ENCODE data around the gene CEP162. TPM values are rescaled to one million over a fixed set of nuclear protein-coding genes. Genes with fewer than 3 reads are reported as not detected.
A peak's percentile ranks its signal among the peaks of the same experiment; 100 is the strongest.

Gene CEP162
- total and polyA plus RNA-seq, 10 of the 15 experiments (the other 5 are each of a cell fraction or from before 2014, with no cell fraction given) = 2.7 to 7.9 (median 4.5) TPM

- no peak for DNase-seq (ENCODE audit: low read depth, low spot score)
- Histone ChIP-seq H3K36me3 (ENCODE audit: control insufficient read depth in 2 of 2, insufficient read depth in 2 of 2, low read length in 1 of 2) (peaks cover 0 to 3% of the 10 kb centered on the region in 2 experiments; a peak in 1 of 4 replicates), H3K9me3 (replicated peaks; ENCODE audit: control insufficient read depth, insufficient read depth, low read length) (no peaks in the 10 kb centered on the region), H3K4me3 (no peak overlapping the region), H3K79me2 (ENCODE audit: control insufficient read depth, insufficient read depth, low read length) (no peaks in the 10 kb centered on the region), H3K27me3 (replicated peaks in 1 of 2; ENCODE audit: control insufficient read depth in 2 of 2, insufficient read depth in 2 of 2, low read length in 1 of 2) (no peaks in the 10 kb centered on the region), H3K4me1 (ENCODE audit: control insufficient read depth, insufficient read depth, low read length) (no peaks in the 10 kb centered on the region), H2AFZ (ENCODE audit: control insufficient read depth, low read depth, low read length) (no peak overlapping the region), H3K9ac (ENCODE audit: control insufficient read depth, insufficient read depth, low read length) (no peak overlapping the region), H3K4me2 (ENCODE audit: control insufficient read depth, insufficient read depth) (no peak overlapping the region), H4K20me1 (ENCODE audit: control insufficient read depth, insufficient read depth) (no peaks in the 10 kb centered on the region), H3K27ac (ENCODE audit: control insufficient read depth, insufficient read depth) (no peak overlapping the region)
- ChIA-PET RAD21 (ENCODE audit: unreplicated experiment) (no interaction called here), SMC1A (ENCODE audit: uncharacterized antibody, unreplicated experiment) (interaction anchor here (0.9 kb wide), 1 partner anchor 311 kb away, joined by 3 read pairs; no protein-coding TSS in a partner anchor), POLR2A (no interaction called here), CTCF (interaction anchor here (0.7 kb wide), 1 partner anchor 534 kb away, joined by 3 read pairs; no protein-coding TSS in a partner anchor)
- 0 out of 2 replicates have a peak, but pooled peaks have one; percentile 11 for TF ChIP-seq RAD21 (IDR thresholded peaks at IDR 0.05; ENCODE audit: insufficient read depth, low read depth, low read length)
- no peak for TF ChIP-seq EED (IDR thresholded peaks at IDR 0.05; ENCODE audit: low read depth)
- BruUV-seq (replicated peaks) = no TSS peak
- 97% methylated on average over 2 of the region's 2 CpGs for WGBS (ENCODE audit: insufficient coverage, insufficient replicate concordance, low lambda C conversion rate, missing lambda C conversion rate)
- in situ Hi-C loops (cut with MboI) = no loop called here
- FAIRE-seq = no peak
- ATAC-seq = no peak
- intact Hi-C loops (cut with micrococcal nuclease; ENCODE audit: unreplicated experiment) = no loop called here
Measured at GRCh38 chr6:84197708-84198107, 29.7 kb downstream of the CEP162 start.

- BruUV-seq (replicated peaks) = no TSS peak
- no peak for ATAC-seq
- in situ Hi-C loops (cut with MboI) = no loop called here
- H3K79me2 ChIP-seq (ENCODE audit: control insufficient read depth, insufficient read depth, low read length) = no peaks in the 10 kb centered on the region
- peaks cover 0 to 3% of the 10 kb centered on the region in 2 experiments; a peak in 1 of 4 replicates for H3K36me3 ChIP-seq (ENCODE audit: control insufficient read depth in 2 of 2, insufficient read depth in 2 of 2, low read length in 1 of 2)
- H3K27me3 ChIP-seq (replicated peaks in 1 of 2; ENCODE audit: control insufficient read depth in 2 of 2, insufficient read depth in 2 of 2, low read length in 1 of 2) = no peaks in the 10 kb centered on the region
- no peaks in the 10 kb centered on the region for H4K20me1 ChIP-seq (ENCODE audit: control insufficient read depth, insufficient read depth)
- SMC1A ChIA-PET (ENCODE audit: uncharacterized antibody, unreplicated experiment) = interaction anchor here (1.2 kb wide), 1 partner anchor 267 kb away, joined by 5 read pairs; no protein-coding TSS in a partner anchor
- no peak for FAIRE-seq
- DNase-seq (ENCODE audit: low read depth, low spot score) = no peak
- H3K4me1 ChIP-seq (ENCODE audit: control insufficient read depth, insufficient read depth, low read length) = no peaks in the 10 kb centered on the region
- no peak overlapping the region for H3K27ac ChIP-seq (ENCODE audit: control insufficient read depth, insufficient read depth)
- no peaks in the 10 kb centered on the region for H3K9me3 ChIP-seq (replicated peaks; ENCODE audit: control insufficient read depth, insufficient read depth, low read length)
- H3K4me2 ChIP-seq (ENCODE audit: control insufficient read depth, insufficient read depth) = no peak overlapping the region
- RAD21 ChIA-PET (ENCODE audit: unreplicated experiment) = no interaction called here
- H3K9ac ChIP-seq (ENCODE audit: control insufficient read depth, insufficient read depth, low read length) = no peak overlapping the region
- 79% methylated on average over 2 of the region's 2 CpGs for WGBS (ENCODE audit: insufficient coverage, insufficient replicate concordance, low lambda C conversion rate, missing lambda C conversion rate)
- CTCF ChIA-PET = no interaction called here
- H2AFZ ChIP-seq (ENCODE audit: control insufficient read depth, low read depth, low read length) = no peak overlapping the region
- intact Hi-C loops (cut with micrococcal nuclease; ENCODE audit: unreplicated experiment) = no loop called here
- H3K4me3 ChIP-seq = no peak overlapping the region
- POLR2A ChIA-PET = no interaction called here
- TF ChIP-seq IRF3 (IDR thresholded peaks at IDR 0.05) = no peak
- TF ChIP-seq KAT2A (conservative IDR thresholded peaks at IDR 0.05; ENCODE audit: control insufficient read depth, low read depth, low read length) = no peak
- no peak for TF ChIP-seq PRDM15 (CRISPR knock-in tag; IDR thresholded peaks at IDR 0.05)
- TF ChIP-seq E2F8 (IDR thresholded peaks at IDR 0.05; ENCODE audit: low read depth, partially characterized antibody) = no peak
- TF ChIP-seq PML (IDR thresholded peaks at IDR 0.05; ENCODE audit: low read length) = no peak
- no peak for TF ChIP-seq ATF7 (IDR thresholded peaks at IDR 0.05; ENCODE audit: low read depth)
- no peak for TF ChIP-seq HDAC2 (IDR thresholded peaks at IDR 0.05)
- no peak for TF ChIP-seq STAT1 (conservative IDR thresholded peaks at IDR 0.05)
Measured at GRCh38 chr6:84193114-84193708, 34.2 kb downstream of the CEP162 start.
